Gastroesophageal sphincter (tissue), 3 donors: ENCODE results near the gene ST3GAL5.

Source experiments
- CTCF ChIP-seq, 4 experiments: fragments of 200-600 bp in 2 of 4; fragments of 450-650 bp in 2 of 4; sonication (generic) in 1 of 4; IDR thresholded peaks; one replicate each; pipeline ENCODE4 v1.5.1; 2017 to 2019; ENCODE audit warnings: antibody characterized with exemption in 4 of 4, mild to moderate bottlenecking in 2 of 4, moderate library complexity in 2 of 4
- EP300 ChIP-seq: sonication (generic); formaldehyde crosslinking; IDR thresholded peaks from one replicate; pipeline ENCODE4 v1.6.1; 2017; ENCODE audit warnings: antibody characterized with exemption, mild to moderate bottlenecking
- POLR2A ChIP-seq, 2 donors: fragments of 450-650 bp; IDR thresholded peaks; one replicate each; pipeline ENCODE4 v1.6.1; 2017; ENCODE audit warnings: antibody characterized with exemption in 2 of 2, mild to moderate bottlenecking in 2 of 2, moderate library complexity in 1 of 2

DNA sequence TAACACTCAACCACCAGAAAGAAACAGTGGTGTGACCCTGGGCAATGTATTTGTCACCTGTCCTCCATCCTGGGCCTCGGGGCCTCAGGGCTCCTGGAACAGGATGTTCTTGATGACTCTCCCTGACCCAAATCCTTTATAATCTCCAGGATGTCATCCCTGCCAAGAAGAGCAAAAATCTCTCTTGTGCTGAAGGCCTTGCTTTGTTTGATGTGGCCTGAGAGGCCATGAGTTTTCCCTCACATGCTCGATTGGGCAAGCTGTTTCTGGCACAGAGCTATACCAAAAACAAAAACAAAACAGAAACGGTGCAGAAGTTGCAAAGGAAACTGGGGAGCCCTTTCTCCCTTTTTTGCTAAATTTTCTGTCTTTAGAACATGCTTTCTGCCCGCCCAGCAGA, 35.7 kb upstream of the ST3GAL5 start:
- no peak for TF ChIP-seq CTCF (IDR thresholded peaks at IDR 0.05)
- TF ChIP-seq POLR2A (IDR thresholded peaks at IDR 0.05) = no peak
- TF ChIP-seq EP300 = no peak
